ENCODE measurements around the gene CHST5. TPM values are rescaled to one million over a fixed set of nuclear protein-coding genes. Genes with fewer than 3 reads are reported as not detected.

CHST5 gene
- polyA plus RNA-seq, 1 donor (not counting 4 experiments of a cell fraction or from before 2014, with no cell fraction given): 0.12 TPM

- H3K27ac ChIP-seq (ENCODE audit: control insufficient read depth, insufficient read depth, low read length): no peak overlapping the region
- H3K9me3 ChIP-seq (ENCODE audit: control insufficient read depth, low read depth, low read length): no peaks in the 10 kb centered on the region
- no peak overlapping the region for H2AFZ ChIP-seq (ENCODE audit: control insufficient read depth, low read length)
- H3K36me3 ChIP-seq (ENCODE audit: control insufficient read depth in 2 of 2, extremely low read depth in 1 of 2, insufficient read depth in 2 of 2, low read length in 2 of 2): no peaks in the 10 kb centered on the region
- no peak overlapping the region for H3K4me3 ChIP-seq (ENCODE audit: control insufficient read depth in 2 of 3, extremely low read depth in 1 of 3, insufficient read depth in 2 of 3, low read depth in 1 of 3, low read length in 3 of 3)
- H3K9ac ChIP-seq (ENCODE audit: control insufficient read depth, extremely low read depth, insufficient read depth, low read length): no peak overlapping the region
- DNase-seq (ENCODE audit: low read depth, low spot score) (no peak), FAIRE-seq (no peak)
- H4K20me1 ChIP-seq (ENCODE audit: control insufficient read depth, extremely low read depth, insufficient read depth, low read length): no peaks in the 10 kb centered on the region
- H3K27me3 ChIP-seq (ENCODE audit: control insufficient read depth, extremely low read depth, insufficient read depth, low read length): no peaks in the 10 kb centered on the region
- dilution Hi-C loops (cut with MboI; ENCODE audit: extremely low pct_ligation_motif_present, low sequenced_read_pairs): no loop called here
- TF ChIP-seq CTCF (optimal IDR thresholded peaks at IDR 0.05 in 1 of 3, IDR thresholded peaks at IDR 0.05 in 1 of 3, conservative IDR thresholded peaks at IDR 0.05 in 1 of 3; ENCODE audit: extremely low read depth in 1 of 3, insufficient read depth in 2 of 3, low read length in 3 of 3) (no peak), EZH2 (IDR thresholded peaks at IDR 0.05; ENCODE audit: low read length) (no peak)
- H3K79me2 ChIP-seq (ENCODE audit: control insufficient read depth, insufficient read depth, low read length): no peaks in the 10 kb centered on the region
- H3K9me1 ChIP-seq (ENCODE audit: control insufficient read depth, extremely low read depth, insufficient read depth, low read length): no peaks in the 10 kb centered on the region
- H3K4me1 ChIP-seq (ENCODE audit: control insufficient read depth, extremely low read depth, insufficient read depth, low read length): no peaks in the 10 kb centered on the region
- H3K4me2 ChIP-seq (ENCODE audit: control insufficient read depth, extremely low read depth, insufficient read depth, low read depth, low read length): no peak overlapping the region
Measured at GRCh38 chr16:75534560-75535205, 1.2 kb downstream of the CHST5 start.

- dilution Hi-C loops (cut with MboI; ENCODE audit: extremely low pct_ligation_motif_present, low sequenced_read_pairs): no loop called here
- DNase-seq (ENCODE audit: low read depth, low spot score): no peak
Measured at GRCh38 chr16:75532791-75533190, 3.1 kb downstream of the CHST5 start.

More at GRCh38 chr16:75532791-75533190, 3.1 kb downstream of the CHST5 start:
- FAIRE-seq: no peak
- Histone ChIP-seq H3K27me3 (ENCODE audit: control insufficient read depth, extremely low read depth, insufficient read depth, low read length) (no peaks in the 10 kb centered on the region), H3K4me3 (ENCODE audit: control insufficient read depth in 2 of 3, extremely low read depth in 1 of 3, insufficient read depth in 2 of 3, low read depth in 1 of 3, low read length in 3 of 3) (no peak overlapping the region), H3K4me2 (ENCODE audit: control insufficient read depth, extremely low read depth, insufficient read depth, low read depth, low read length) (no peak overlapping the region), H3K79me2 (ENCODE audit: control insufficient read depth, insufficient read depth, low read length) (no peaks in the 10 kb centered on the region), H3K9ac (ENCODE audit: control insufficient read depth, extremely low read depth, insufficient read depth, low read length) (no peak overlapping the region), H3K9me3 (ENCODE audit: control insufficient read depth, low read depth, low read length) (no peaks in the 10 kb centered on the region), H3K27ac (ENCODE audit: control insufficient read depth, insufficient read depth, low read length) (no peak overlapping the region), H2AFZ (ENCODE audit: control insufficient read depth, low read length) (no peak overlapping the region), H3K4me1 (ENCODE audit: control insufficient read depth, extremely low read depth, insufficient read depth, low read length) (no peaks in the 10 kb centered on the region), H3K9me1 (ENCODE audit: control insufficient read depth, extremely low read depth, insufficient read depth, low read length) (no peaks in the 10 kb centered on the region), H4K20me1 (ENCODE audit: control insufficient read depth, extremely low read depth, insufficient read depth, low read length) (no peaks in the 10 kb centered on the region), H3K36me3 (ENCODE audit: control insufficient read depth in 2 of 2, extremely low read depth in 1 of 2, insufficient read depth in 2 of 2, low read length in 2 of 2) (no peaks in the 10 kb centered on the region)
- TF ChIP-seq EZH2 (IDR thresholded peaks at IDR 0.05; ENCODE audit: low read length) (no peak), CTCF (optimal IDR thresholded peaks at IDR 0.05 in 1 of 3, IDR thresholded peaks at IDR 0.05 in 1 of 3, conservative IDR thresholded peaks at IDR 0.05 in 1 of 3; ENCODE audit: extremely low read depth in 1 of 3, insufficient read depth in 2 of 3, low read length in 3 of 3) (no peak)
